Kidney epithelial cell (primary cell): ENCODE results near the gene RFC2. TPM values are rescaled to one million over a fixed set of nuclear protein-coding genes. Genes with fewer than 3 reads are reported as not detected.

ENCODE experiments used
- DNase-seq: peaks from one replicate; pipeline ENCODE4 v3.0.0-alpha.2; 2010; ENCODE audit warnings: low read depth
- H3K27me3 ChIP-seq: 2 replicates; pipeline ENCODE4 v1.6.0; 2011; ENCODE audit warnings: low read length; ENCODE audit not compliant: control insufficient read depth, insufficient read depth
- H3K36me3 ChIP-seq: 2 replicates; pipeline ENCODE4 v1.5.1; 2011; ENCODE audit warnings: low read length; ENCODE audit not compliant: control insufficient read depth, insufficient read depth
- H3K4me3 ChIP-seq: 2 replicates; pipeline ENCODE4 v1.5.1; 2011; ENCODE audit warnings: low read depth, mild to moderate bottlenecking, control low read depth, low read length
- total RNA-seq: library from RNA; depleted of rRNA; stranded (reverse); fragments of >200 nt; gene quantifications from 2 replicates; pipeline ENCODE4 v1.2.3, GENCODE V29; 2015
- TF ChIP-seq, protein P1 (sequence below): IDR thresholded peaks from 2 replicates; pipeline ENCODE4 v1.5.1; 2011; ENCODE audit warnings: mild to moderate bottlenecking, moderate library complexity, low read length, control low read depth, inconsistent platforms; ENCODE audit not compliant: insufficient read depth, poor library complexity, severe bottlenecking

The RFC2 gene
- total RNA-seq, 1 donor from 2014 or later, result 15.7 TPM

DNA sequence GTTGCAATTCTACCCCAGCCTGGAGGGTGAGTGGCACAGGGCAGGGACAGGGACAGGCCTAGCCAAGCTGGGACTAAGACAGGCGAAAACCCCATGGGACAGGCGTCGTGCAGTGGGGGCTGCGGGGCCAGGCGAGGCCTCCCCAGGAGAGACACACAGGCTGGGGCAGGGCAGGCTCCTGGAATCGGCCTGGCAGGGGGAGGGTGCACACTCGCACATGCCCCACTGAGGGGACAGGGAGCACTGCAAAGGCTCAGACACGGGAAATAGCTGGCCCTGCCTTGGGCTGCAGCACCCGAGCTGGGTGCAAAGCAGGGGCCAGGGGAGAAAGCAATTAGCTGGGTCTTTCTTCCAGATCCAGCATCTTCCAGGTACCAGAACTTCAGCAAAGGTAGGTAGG is 34.0 kb downstream of the RFC2 start:
- Histone ChIP-seq H3K27me3 (no peaks in the 10 kb centered on the region), H3K36me3 (no peaks in the 10 kb centered on the region), H3K4me3 (no peak overlapping the region)
- TF ChIP-seq, protein P1, sequence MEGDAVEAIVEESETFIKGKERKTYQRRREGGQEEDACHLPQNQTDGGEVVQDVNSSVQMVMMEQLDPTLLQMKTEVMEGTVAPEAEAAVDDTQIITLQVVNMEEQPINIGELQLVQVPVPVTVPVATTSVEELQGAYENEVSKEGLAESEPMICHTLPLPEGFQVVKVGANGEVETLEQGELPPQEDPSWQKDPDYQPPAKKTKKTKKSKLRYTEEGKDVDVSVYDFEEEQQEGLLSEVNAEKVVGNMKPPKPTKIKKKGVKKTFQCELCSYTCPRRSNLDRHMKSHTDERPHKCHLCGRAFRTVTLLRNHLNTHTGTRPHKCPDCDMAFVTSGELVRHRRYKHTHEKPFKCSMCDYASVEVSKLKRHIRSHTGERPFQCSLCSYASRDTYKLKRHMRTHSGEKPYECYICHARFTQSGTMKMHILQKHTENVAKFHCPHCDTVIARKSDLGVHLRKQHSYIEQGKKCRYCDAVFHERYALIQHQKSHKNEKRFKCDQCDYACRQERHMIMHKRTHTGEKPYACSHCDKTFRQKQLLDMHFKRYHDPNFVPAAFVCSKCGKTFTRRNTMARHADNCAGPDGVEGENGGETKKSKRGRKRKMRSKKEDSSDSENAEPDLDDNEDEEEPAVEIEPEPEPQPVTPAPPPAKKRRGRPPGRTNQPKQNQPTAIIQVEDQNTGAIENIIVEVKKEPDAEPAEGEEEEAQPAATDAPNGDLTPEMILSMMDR, result no peak
- DNase-seq, result no peak

DNA sequence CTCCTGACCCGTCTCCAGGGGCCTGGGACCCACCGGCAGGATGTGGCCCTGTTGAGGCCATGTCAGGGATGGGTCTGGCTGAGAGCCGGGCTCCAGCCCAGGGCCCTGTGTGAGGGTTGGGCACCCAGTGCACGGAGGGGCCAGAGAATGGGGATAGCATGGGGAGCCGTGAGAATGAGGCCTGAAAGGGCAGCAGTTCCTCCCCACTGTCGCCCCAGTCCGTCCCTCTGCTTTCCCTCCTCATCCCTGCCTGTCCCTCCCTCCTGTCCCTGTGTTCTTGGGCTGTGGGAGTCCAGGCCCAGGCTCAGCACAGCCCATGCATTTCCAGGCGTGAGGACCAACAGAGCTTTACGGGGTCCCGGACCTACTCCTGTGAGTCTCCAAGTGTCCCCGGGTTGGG is 34.8 kb downstream of the RFC2 start:
- Histone ChIP-seq H3K4me3 (no peak overlapping the region), H3K36me3 (no peaks in the 10 kb centered on the region), H3K27me3 (no peaks in the 10 kb centered on the region)
- DNase-seq, result no peak
- TF ChIP-seq, protein P1, result no peak

DNA sequence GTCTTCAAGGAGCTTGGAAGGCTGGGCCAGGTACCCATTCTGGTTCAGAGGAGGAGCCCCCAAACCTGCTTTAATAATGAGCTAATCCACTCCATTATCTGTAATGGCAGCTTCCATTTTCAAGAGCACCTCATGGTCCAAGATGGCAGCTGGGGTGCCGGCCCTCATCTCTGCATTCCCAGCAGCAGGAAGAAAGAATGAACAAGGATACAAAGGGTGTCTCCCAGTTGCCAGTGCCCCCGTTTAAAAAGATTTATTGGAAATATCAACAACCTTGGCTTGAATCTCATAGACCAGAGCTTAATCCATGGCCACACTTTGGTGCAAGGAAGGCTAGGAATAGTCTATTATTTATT is 35.9 kb downstream of the RFC2 start:
- H3K36me3 ChIP-seq, result no peaks in the 10 kb centered on the region
- TF ChIP-seq, protein P1, result no peak
- DNase-seq, result no peak
- H3K27me3 ChIP-seq, result no peaks in the 10 kb centered on the region
- no peak overlapping the region for H3K4me3 ChIP-seq

DNA sequence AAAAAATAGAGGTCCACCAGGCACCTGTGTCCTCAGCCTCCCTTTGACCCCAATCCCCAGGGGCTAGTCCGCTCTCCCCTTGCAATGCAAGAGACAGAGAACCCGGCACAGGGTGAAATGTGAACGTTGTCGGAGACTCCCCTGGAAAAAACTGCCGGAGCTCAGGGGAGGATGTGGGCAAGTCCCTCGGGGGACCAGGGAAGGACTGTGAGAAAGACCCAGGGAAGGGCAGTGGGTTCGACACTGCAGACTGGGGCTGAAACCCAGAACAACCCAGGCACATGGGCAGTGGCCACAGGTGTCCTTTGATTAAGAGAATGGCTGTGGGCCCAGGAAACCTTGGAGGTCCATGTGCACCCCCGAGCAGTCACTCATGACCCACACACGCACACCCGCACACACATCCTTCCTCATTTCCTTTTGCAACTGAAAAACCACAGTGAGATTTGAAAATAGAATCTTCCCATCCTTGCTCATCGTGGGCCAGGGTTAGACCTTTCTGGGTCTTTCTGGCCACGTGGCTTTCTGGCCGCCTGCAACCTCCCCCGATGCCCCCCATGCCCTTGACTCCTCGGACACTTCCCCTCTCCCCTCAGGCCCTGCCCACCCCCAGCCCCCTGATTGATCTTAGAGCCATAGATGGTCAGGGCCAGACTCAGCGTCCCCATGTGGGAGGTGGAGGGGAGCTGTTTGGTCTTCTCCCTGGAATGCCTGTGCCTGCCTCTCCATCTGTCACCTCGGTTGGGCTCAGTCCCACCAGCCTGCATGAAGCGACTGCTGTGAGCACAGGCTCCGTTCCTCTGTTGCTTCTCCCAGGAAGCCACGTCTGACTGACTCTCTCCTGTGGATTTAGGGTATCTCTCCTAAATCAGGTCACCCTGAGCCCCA is 36.5 kb downstream of the RFC2 start:
- no peak overlapping the region for H3K4me3 ChIP-seq
- no peak for DNase-seq
- H3K36me3 ChIP-seq, result no peaks in the 10 kb centered on the region
- TF ChIP-seq, protein P1, result no peak
- no peaks in the 10 kb centered on the region for H3K27me3 ChIP-seq

DNA sequence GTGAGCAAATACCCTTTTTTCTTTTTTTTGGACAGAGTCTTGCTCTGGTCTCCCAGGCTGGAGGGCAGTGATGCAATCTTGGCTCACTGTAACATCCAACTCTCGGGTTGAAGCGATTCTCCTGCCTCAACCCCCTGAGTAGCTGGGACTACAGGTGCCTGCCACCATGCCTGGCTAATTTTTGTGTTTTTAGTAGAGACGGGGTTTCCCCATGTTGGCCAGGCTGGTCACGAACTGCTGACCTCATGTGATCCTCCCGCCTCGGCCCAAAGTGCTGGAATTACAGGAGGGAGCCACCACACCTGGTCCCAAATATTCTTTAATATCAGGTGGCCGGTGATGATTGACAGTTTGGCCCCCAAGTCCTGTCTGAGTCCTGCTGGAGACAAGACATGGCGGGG is 37.8 kb downstream of the RFC2 start:
- TF ChIP-seq, protein P1, result no peak
- DNase-seq, result no peak
- no peak overlapping the region for H3K4me3 ChIP-seq
- no peaks in the 10 kb centered on the region for H3K27me3 ChIP-seq
- H3K36me3 ChIP-seq, result no peaks in the 10 kb centered on the region

DNA sequence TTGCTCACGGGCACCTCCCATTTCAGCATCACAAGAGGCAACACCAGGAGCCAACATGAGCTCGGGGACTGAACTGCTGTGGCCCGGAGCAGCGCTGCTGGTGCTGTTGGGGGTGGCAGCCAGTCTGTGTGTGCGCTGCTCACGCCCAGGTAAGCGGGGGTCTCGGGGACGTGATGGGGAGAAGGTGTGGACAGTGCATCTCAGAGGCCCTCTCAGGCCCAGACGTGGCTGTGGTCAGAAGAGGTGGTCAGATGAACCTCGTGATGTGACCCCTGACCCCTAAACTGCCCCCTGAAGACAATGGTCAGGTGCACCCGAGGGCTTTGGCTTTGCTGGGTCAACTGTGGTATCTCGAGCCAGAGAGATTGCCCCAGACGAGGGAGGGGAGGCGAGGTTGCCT is 38.3 kb downstream of the RFC2 start:
- DNase-seq, result no peak
- no peaks in the 10 kb centered on the region for H3K27me3 ChIP-seq
- no peak overlapping the region for H3K4me3 ChIP-seq
- no peaks in the 10 kb centered on the region for H3K36me3 ChIP-seq
- TF ChIP-seq, protein P1, result no peak
